Kasumi-1 (cell line): ENCODE data around the gene DMXL1.
"Not testable (repeated sequence)": the region's sequence is repeated elsewhere in the genome, so short reads cannot be mapped to it uniquely, and the experiment has no call there.

Experiments
- DNase-seq, 2 experiments: peaks; one replicate each; lab custom pipeline; 2025; lab: John Stamatoyannopoulos, UW

Gene DMXL1

DNA sequence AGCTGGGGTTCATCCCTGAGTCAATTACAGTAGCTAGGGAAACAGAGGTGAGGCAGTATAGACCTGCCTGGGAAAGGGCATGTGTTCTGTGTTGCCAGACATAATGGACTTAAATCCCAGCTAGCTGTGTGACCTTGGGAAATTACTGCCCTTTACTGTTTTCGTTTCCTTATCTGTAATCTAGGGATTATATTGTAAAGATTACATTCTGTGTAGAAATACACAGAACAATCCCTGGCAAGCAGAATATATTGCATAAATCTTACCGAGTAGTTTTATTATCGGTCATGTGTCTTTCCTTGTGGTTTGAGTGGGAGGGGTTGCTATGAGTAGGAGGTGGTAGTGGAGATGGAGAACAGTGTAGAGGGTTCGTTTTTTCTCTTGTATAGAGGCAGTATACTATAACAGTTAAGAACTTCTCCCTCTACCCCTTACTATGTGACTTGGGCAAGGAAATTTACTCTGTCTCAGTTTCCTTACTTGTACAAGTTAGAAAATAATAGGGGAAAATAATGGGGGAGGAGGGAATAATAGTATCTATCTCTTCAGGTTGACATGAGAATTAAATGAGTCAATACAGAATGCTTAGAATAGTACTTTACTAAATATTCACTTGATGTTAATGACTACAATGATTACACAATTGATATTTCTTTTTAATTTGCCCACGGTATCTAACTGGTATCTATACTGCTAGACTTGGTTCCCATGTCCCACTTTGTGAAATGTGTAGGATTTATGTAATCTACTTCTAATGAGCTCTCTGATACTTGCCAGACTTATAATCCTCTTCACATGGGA lies 7.1 kb upstream of the DMXL1 start:
- peak; percentile 45 to 61 for DNase-seq

DNA sequence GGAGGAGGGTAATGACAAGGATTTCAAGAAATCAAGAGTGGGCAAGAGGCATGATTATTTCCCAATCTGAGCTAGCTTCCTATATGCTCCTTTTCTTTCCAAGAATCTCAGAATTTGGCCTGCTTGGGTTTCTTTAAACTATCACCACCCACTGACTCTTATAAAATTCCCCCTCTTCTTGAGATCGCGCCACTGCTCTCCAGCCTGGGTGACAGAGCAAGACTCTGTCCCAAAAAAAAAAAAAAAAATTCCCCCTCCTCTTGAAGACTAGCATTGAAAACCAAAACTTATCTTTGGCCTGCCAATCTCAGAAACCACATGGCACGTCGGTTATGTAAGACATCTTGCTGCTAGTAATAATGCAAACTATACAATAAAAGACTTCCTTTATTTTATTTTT lies 3.4 kb upstream of the DMXL1 start:
- no peak for DNase-seq

DNA sequence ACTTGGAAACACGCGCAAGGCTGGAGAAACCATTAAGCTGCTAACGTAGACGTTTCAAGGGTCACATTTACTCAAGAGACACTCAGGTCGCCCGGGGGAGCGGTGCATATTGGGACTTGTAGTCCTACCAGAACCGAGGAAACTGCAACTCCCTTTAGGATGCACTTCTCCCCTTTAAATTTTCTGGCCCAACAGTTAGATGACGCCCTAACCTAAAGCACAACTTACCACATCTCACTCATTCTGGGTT lies 384 bp upstream of the DMXL1 start:
- peak; percentile 98 to 99 for DNase-seq

DNA sequence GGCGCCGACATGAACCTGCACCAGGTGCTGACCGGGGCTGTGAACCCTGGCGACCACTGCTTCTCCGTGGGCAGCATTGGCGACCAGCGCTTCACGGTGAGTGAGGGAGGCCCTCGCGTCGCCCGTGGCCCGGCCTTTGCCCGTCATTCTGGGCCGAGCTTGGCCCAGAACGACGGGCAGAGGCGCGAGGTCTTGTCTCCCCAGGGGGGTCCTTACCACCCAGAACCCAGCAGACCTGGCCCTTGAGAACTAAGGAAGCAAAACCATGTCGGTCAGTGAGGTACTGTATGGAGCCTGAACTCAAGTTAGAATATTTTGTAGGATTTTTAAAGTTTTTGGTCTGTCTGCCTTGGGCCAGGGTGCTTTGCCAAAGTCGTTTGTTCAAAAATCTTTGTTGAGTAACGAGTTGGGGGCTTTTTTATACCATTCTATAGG lies 691 bp downstream of the DMXL1 start:
- peak in 1 of 2 experiments; percentile 15 for DNase-seq

DNA sequence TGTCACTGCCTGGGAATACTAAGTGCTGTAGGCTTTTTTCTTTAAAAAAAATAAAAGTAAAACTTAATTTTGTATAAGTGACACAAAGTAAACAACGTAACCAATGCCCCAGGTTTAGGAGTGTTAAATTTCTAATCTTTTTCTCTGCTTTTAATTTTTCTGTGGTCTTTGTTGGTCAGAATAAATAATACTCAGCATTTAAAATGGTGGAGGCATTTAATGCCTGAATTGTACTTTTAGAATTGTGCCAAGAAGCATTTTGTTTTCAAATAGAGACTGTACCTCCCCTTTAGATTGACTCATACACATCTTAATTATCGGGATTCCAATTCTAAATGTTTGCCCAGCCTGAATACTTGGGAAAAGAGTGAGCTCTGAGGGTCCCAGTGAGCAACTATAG lies 1.6 kb downstream of the DMXL1 start:
- DNase-seq = no peak

DNA sequence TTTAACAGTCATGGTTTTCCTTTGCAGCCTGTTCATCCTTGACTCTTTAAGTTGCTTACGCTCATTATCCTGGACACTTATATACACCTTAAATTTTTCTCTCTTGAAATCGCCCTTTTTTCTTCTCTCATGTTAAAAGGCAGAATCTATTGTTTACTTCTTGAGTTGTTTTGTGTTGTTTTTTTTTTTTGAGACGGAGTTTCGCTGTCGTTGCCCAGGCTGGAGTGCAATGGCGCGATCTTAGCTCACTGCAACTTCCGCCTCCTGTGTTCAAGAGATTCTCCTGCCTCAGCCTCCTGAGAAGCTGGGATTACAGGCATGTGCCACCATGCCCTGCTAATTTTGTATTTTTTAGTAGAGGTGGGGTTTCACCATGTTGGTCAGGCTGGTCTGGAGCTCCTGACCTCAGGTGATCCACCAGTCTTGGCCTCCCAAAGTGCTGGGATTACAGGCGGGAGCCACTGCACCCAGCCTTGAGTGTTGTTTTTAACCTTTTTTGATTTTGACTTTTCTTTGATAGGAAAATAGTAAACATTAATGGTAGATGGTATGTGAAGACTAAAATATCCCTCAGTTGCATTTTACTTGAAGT lies 3.0 kb downstream of the DMXL1 start:
- DNase-seq = not testable (repeated sequence)

DNA sequence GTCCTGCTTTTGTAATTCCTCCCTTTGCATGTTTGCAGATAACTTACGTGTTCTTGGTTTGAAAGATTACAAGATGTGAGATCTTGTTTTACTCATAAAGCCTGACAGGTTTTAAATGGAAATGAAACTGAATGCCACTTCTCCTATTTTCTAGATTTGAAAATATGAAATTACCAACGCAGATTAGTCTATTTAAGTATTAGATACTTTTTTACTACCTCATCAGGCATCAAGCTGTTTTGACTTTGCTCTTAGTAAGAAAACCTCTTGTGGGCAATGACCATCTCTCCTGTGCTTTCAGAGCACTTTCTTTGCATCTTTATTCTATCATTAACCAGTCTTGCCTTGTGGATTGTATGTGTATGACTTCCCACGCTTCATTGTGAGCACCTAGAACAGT lies 3.5 kb downstream of the DMXL1 start:
- DNase-seq = no peak

DNA sequence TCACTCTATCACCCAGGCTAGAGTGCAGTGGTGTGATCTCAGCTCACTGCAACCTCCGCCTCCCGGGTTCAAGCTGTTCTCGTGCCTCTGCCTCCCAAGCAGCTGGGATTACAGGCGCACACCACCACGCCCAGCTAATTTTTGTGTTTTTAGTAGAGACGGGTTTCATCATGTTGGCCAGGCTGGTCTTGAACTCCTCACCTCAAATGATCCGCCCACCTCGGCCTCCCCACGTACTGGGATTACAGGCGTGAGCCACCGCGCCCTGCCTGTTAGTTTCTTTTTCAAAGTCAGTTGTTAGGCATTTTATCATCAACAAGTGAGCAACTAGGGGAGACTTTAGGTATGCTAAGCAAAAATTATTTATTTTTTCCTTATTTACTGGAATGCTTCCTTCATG lies 4.4 kb downstream of the DMXL1 start:
- not testable (repeated sequence) for DNase-seq

DNA sequence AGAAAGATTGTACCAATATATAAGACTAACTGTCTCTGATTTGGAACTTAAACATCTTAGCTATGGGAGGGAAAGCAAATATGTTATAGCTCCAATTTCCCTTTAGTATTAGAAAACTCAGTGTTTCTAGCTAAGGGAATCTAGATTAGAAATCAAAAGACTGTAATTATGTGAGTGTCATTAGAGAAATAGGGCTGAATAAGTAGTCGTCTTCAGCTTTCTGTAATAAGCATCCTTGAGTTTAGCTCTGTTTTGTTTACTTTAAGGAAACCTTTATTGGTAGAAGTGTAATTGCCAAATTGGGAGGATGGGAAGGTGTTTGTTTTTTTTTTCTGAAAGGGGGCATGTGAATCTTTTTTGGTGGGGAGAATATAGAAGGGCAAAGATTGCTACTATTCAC lies 5.2 kb downstream of the DMXL1 start:
- DNase-seq = no peak

DNA sequence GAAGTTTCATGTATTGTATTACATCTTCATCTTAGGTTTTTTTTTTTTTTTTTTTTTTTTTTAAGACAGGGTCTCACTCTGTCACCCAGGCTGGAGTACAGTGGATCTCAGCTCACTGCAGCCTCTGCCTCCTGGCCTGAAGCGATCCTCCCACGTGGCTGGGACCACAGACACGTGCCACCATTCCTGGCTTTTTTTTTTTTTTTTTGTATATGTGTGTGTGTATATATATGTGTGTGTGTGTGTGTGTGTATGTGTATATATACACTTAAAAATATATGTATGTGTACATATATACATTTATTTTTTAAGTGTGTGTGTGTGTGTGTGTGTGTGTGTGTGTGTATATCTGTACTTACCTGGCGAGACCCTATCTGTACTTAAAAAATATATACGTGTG lies 6.6 kb downstream of the DMXL1 start:
- no peak for DNase-seq

DNA sequence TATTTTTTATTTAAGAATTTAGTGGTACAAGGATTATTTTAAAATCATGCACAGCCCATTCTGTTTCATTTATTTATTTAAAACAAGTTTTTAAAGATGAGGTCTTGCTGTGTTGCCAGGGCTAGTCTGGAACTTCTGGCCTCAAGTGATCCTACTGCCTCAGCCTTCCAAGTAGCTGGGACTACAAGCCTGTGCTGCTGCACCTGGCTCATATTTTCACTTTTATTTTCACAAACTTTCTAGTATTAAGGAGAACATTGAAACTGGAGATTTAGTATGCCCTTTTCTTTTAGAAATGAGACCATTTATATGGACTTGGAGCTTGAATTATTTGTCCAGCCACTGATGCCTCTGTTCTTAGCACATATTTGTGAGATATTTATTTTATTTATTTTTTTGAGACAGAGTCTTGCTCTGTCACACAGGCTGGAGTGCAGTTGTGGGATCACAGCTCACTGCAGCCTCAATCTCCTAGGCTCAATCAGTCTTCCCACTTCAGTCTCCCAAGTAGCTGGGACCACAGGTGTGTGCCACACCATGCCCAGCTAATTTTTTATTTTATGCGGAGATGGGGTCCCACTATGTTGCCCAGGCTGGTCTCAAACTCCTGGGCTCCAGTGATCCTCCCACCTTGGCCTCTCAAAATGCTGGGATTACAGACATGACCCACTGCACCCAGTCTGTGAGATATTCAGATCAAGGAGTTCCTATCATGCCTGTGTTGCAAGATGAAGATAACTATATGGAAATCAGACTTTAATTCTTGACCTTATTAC lies 7.4 kb downstream of the DMXL1 start:
- DNase-seq = no peak

DNA sequence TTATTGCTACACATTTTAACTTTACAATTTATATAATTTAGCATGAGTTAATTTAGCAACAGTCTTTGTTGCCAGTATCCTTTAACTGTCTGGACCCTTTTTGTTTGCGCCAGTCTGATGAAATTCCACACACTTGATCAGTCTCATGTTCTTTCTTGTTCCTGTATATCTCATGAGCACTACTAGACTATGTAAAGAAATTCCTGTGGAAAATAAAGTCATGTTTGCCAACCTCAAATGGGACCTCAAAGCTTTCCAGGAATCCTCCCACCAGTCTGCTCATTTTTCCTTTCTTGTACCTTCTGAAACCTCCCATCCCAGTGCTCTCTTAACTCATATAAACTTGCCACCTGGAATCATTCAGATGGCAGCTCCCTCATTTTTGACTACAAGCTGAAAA lies 8.0 kb downstream of the DMXL1 start:
- no peak for DNase-seq

DNA sequence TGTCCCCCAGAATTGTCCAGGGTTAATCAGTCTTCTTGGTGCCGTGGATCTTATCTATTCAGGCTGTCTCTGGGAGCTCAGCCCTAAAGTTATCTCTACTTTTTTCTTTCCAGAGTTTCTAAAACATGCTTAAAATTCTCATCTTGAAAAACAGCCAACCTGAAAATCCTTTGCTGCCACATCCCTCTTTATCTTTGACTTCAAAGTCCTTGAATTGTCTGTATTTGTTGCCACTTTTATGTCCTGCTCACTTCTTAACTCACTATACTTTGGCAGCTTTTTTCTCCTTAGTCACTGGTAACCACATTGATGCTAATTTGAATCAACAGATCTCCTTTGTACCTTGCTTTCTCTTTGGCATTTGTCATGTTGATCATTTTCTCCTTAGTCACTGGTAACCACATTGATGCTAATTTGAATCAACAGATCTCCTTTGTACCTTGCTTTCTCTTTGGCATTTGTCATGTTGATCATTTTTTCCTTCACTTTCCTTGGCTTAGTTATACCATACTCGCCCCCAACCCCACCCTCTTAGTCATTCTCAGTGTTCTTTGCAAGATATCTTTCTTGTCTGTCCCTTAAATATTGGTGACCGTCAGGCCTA lies 8.5 kb downstream of the DMXL1 start:
- DNase-seq = no peak

DNA sequence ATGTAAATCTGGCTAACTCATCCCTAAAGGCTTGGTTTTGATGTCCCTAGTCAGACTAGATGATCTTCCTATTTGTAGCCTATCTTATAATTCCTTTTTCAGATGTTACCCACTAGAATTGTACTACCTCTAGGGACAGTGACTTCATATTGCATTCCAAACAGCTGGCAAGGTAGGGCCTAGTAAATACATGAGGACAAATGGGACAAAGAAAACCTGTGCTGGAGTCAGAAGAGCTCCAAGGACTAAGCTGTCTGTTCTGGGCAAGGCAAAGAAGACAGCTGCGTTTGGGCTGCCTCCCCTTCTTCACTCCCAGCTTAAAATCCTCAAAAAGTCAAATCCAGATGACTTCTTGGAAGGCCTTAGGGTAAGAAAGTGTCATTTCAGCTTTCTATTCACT lies 10.0 kb downstream of the DMXL1 start:
- DNase-seq = no peak

DNA sequence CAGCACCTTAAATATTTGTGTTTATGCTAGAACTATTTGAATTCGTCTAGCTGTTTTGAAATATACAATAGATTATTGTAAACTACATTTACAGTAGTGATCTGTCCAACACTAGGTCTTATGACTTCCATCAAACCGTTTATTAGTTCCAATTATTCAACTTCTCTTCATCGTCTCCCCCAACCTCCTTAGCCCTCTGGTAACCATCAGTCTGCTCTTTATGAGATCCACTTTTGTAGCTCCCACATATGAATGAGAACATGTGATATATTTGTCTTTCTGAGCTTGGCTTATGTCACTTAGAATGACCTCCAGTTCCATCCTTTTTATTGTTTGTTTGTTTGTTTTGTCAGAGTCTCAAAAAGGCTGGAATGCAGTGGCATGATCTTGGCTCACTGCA lies 11.8 kb downstream of the DMXL1 start:
- no peak for DNase-seq

DNA sequence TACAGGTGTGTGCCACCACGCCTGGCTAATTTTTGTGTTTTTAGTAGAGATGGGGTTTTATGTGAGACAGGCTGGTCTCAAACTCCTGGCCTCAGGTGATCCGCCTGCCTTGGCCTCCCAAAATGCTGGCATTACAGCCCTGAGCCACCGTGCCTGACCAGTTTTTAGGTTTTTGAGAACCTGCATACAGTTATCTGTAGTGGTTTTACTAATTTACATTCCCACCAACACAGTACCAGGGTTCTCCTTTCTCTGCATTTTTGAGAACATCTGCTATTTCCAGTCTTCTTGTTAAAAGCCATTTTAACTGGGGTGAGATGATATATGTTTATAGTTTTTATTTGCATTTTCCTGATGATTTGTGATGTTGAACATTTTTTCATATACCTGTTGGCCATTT lies 12.8 kb downstream of the DMXL1 start:
- DNase-seq = no peak

DNA sequence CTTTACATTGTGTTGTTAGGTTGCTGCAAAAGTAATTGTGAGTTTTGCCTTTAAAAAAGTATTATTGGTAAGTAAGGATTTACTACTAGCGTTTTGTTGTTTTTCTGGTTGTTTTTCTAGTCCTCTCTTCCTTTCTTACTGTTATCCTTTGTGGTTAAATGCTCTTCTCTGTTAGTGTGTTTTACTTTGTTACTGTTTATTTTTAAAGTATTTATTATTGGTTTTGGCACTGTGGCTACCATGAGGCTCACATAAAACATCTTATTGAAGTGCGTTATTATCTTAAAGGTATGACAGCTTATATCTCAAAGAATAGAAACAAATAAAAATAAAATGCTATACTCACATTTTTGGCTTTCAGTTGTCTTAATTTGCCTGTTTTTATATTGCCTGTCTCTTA lies 17.6 kb downstream of the DMXL1 start:
- DNase-seq = no peak

DNA sequence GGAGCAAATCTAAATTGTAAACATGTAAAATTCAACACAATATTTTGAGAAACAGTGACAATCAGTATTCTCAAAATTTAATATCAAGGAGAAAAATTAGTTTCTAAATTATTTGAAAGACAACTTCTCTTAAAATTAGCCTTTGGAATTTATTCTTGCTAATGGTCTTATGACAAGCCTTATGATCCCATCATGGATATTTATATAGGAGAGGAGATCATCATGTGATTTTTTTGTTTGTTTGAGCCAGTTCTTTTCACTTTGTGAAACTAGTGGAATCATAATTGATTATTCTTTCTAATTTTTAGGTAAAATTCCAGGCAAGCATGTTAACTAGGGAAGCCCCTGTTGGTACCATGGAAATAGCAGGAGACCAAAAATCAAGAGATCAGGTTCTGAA lies 24.7 kb downstream of the DMXL1 start:
- DNase-seq = no peak

DNA sequence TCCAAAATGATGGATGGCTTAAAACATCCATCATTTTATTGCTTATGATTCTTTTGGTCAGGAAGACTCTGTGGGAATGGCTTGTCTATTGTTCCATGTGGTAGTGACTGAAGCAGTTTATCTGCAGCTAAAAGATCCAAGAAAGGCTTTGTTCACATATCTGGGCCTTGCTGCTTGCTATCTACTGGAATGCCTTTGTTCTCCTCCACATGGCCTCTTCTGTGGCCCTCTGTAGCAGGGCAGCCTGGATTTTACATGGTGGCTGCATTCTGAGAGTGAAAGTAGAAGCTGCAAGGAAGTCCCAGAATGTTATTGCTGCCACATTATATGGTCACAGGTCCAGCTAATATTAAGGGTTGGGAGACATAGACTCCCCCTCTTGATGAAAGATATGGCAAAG lies 35.1 kb downstream of the DMXL1 start:
- no peak for DNase-seq

DNA sequence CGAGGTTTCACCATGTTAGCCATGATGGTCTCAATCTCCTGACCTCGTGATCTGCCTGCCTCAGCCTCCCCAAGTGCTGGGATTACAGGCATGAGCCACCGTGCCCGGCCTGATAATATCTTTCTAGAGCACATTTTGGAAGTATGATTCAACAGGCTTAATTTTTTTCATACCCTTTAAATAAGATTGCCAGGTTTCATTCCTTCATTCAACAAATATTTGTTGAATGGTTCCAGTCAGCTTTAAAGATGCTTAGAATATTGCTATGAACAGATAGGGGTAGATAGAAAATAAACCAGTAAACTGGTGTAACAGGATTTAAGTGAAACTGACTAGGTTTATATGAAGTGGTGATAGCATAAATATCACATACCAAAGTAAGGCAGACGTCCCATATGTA lies 41.3 kb downstream of the DMXL1 start:
- DNase-seq = no peak

DNA sequence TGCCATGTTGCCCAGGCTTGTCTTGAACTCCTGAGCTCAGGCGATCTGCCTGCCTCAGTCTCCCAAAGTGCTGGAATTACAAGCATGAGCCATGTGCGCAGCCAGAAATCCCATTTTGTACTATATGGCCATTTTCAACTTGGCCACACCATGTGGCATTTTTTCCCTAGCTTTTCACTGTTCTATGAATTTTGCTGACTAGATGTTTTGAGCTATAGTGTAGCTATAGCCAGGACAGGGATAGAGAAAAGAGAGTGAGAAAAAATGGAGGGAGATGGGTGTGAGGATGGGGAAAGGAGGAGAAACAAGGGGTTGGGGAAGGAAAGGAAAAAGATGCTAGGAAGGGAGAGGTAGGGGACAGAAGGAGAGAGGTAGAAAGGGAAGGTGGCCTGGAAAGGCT lies 46.4 kb downstream of the DMXL1 start:
- no peak for DNase-seq

DNA sequence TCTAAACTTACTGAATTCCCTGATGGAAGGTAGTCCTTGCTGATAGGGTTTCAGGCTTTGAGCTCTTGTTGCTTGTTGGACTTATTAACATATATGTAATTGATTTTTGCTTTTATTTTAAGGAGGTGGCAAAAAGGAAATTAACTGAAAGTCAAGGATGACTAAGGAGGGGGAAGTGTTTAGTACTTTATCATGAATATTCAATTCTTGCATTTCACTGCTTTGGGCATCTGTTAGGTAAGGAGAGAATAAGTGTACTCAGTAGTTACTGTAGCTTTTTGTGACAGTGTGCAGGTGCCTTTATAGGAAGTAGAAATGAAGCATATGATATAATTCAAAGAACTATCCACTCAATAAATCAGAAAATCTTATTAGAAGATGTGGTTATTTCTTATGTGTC lies 47.1 kb downstream of the DMXL1 start:
- DNase-seq = no peak

DNA sequence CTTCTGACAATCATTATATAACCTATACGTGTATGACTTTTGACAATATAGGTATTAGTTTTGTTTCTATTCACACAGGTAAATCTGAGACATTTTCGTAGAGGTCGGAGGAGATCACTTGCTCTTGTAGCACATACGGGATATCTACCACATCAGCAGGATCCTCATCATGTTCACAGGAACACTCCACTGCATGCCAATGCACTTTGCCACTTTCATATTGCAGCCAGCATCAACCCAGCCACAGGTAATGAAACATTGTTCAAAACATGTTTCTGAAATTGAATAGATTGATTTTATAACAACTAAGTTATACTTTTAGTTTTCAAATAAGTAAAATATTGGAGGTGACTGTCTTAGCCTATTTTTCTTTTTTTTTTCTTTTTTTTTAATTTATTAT lies 50.0 kb downstream of the DMXL1 start:
- no peak for DNase-seq
